Neutrophil (primary cell): ENCODE data around the gene ZNF593.

Source experiments
- H3K27ac ChIP-seq: fragments of 200-600 bp; sonication (generic); 2 replicates; pipeline ENCODE4 v1.5.1; 2016; ENCODE audit warnings: mild to moderate bottlenecking, moderate library complexity
- H3K27me3 ChIP-seq: fragments of 200-600 bp; sonication (generic); 2 replicates; pipeline ENCODE4 v1.6.0; 2016; ENCODE audit warnings: mild to moderate bottlenecking
- H3K36me3 ChIP-seq: fragments of 200-600 bp; sonication (generic); 2 replicates; pipeline ENCODE4 v1.5.1; 2017
- H3K4me1 ChIP-seq, 2 experiments: fragments of 200-600 bp in 1 of 2; sonication (generic) in 1 of 2; 1 replicate in 1 of 2; 2 replicates in 1 of 2; pipeline versions ENCODE4 v1.5.1 to v1.6.1; 2013 to 2016; ENCODE audit warnings: low read depth in 1 of 2, low read length in 1 of 2, mild to moderate bottlenecking in 1 of 2, moderate library complexity in 1 of 2; ENCODE audit not compliant: control insufficient read depth in 1 of 2, insufficient read depth in 1 of 2
- H3K4me3 ChIP-seq, 2 experiments: fragments of 200-600 bp in 1 of 2; sonication (generic) in 1 of 2; 1 replicate in 1 of 2; 2 replicates in 1 of 2; pipeline ENCODE4 v1.5.1; 2013 to 2016; ENCODE audit warnings: low read depth in 1 of 2, low read length in 1 of 2, mild to moderate bottlenecking in 1 of 2, moderate library complexity in 1 of 2
- H3K9me3 ChIP-seq: fragments of 200-600 bp; sonication (generic); 2 replicates; pipeline ENCODE4 v1.5.1; 2016
- CTCF ChIP-seq: fragments of 200-600 bp; sonication (generic); IDR thresholded peaks from 2 replicates; pipeline ENCODE4 v1.5.1; 2016; ENCODE audit warnings: antibody characterized with exemption

Gene ZNF593

DNA sequence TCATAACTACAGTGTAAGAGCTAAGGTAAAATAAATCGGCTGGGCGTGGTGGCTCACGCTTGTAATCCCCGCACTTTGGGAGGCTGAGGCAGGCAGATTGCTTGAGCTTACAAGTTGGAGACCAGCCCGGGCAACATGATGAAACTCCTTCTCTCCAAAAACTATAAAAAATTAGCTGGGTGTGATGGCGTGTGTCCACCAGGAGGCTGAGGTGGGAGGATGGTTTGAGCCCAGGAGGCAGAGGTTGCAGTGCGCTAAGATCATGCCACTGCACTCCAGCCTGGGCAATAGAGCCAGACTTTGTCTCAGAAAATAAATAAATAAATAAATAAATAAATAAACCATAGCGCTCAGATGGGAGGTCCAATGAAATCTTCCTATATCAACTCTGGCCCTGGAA, 27.5 kb upstream of the ZNF593 start:
- no peak overlapping the region for H3K4me3 ChIP-seq
- no peak for TF ChIP-seq CTCF

GRCh38 chr1:26145041-26145959, 24.4 kb upstream of the ZNF593 start:
- no peak overlapping the region for H3K27ac ChIP-seq
- no peaks in the 10 kb centered on the region for H3K27me3 ChIP-seq
- H3K36me3 ChIP-seq: no peaks in the 10 kb centered on the region
- no peaks in the 10 kb centered on the region for H3K9me3 ChIP-seq
- peak; percentile 73 for TF ChIP-seq CTCF
- peaks cover 6 to 12% of the 10 kb centered on the region in 2 experiments for H3K4me1 ChIP-seq
- no peak overlapping the region for H3K4me3 ChIP-seq

More for the DNA sequence above, 27.5 kb upstream of the ZNF593 start:
- peaks cover 16 to 19% of the 10 kb centered on the region in 2 experiments for H3K4me1 ChIP-seq
- no peaks in the 10 kb centered on the region for H3K9me3 ChIP-seq
- H3K27me3 ChIP-seq: no peaks in the 10 kb centered on the region
- no peaks in the 10 kb centered on the region for H3K36me3 ChIP-seq
- H3K27ac ChIP-seq: no peak overlapping the region

GRCh38 chr1:26145960-26146294, 23.8 kb upstream of the ZNF593 start:
- H3K9me3 ChIP-seq: no peaks in the 10 kb centered on the region
- no peak for TF ChIP-seq CTCF
- no peaks in the 10 kb centered on the region for H3K27me3 ChIP-seq

GRCh38 chr1:26148887-26149286, 20.8 kb upstream of the ZNF593 start:
- Histone ChIP-seq H3K4me1 (peaks cover 21 to 32% of the 10 kb centered on the region in 2 experiments), H3K4me3 (no peak overlapping the region), H3K36me3 (no peaks in the 10 kb centered on the region), H3K27ac (no peak overlapping the region), H3K27me3 (peaks cover 3% of the 10 kb centered on the region), H3K9me3 (no peaks in the 10 kb centered on the region)
- TF ChIP-seq CTCF: no peak

More at GRCh38 chr1:26145960-26146294, 23.8 kb upstream of the ZNF593 start:
- Histone ChIP-seq H3K27ac (no peak overlapping the region), H3K4me3 (no peak overlapping the region), H3K4me1 (peaks cover 6 to 12% of the 10 kb centered on the region in 2 experiments), H3K36me3 (no peaks in the 10 kb centered on the region)

GRCh38 chr1:26153966-26154532, 15.7 kb upstream of the ZNF593 start:
- Histone ChIP-seq H3K27me3 (peaks cover 54% of the 10 kb centered on the region), H3K36me3 (no peaks in the 10 kb centered on the region), H3K9me3 (no peaks in the 10 kb centered on the region), H3K4me3 (no peak overlapping the region), H3K4me1 (peaks cover 15 to 27% of the 10 kb centered on the region in 2 experiments), H3K27ac (no peak overlapping the region)
- TF ChIP-seq CTCF: no peak
